Smooth muscle cell (in vitro differentiated cells): ENCODE data around the gene CLIC4. TPM values are rescaled to one million over a fixed set of nuclear protein-coding genes. Genes with fewer than 3 reads are reported as not detected.

Experiments used
- DNase-seq: peaks from one replicate; lab custom pipeline; 2025; ENCODE audit not compliant: unreplicated experiment; lab: John Stamatoyannopoulos, UW
- H2AFZ ChIP-seq: fragments of 200-600 bp; sonication (generic); 2 replicates; pipeline ENCODE4 v1.6.0; 2016; ENCODE audit warnings: antibody characterized with exemption, low read depth, mild to moderate bottlenecking
- H3F3A ChIP-seq: fragments of 200-600 bp; sonication (generic); 2 replicates; pipeline ENCODE4 v1.6.0; 2017; ENCODE audit warnings: antibody characterized with exemption, low read depth
- H3K27ac ChIP-seq: fragments of 200-600 bp; sonication (generic); 2 replicates; pipeline ENCODE4 v1.5.1; 2016; ENCODE audit warnings: low read depth, mild to moderate bottlenecking
- H3K27me3 ChIP-seq: fragments of 200-600 bp; sonication (generic); 2 replicates; pipeline ENCODE4 v1.6.1; 2016; ENCODE audit warnings: low read depth, mild to moderate bottlenecking
- H3K36me3 ChIP-seq: fragments of 200-600 bp; sonication (generic); 2 replicates; pipeline ENCODE4 v1.5.1; 2016; ENCODE audit warnings: low read depth
- H3K4me1 ChIP-seq: fragments of 200-600 bp; sonication (generic); 2 replicates; pipeline ENCODE4 v1.5.1; 2016; ENCODE audit warnings: low read depth
- H3K4me2 ChIP-seq: fragments of 200-600 bp; sonication (generic); 2 replicates; pipeline ENCODE4 v1.6.0; 2016; ENCODE audit warnings: mild to moderate bottlenecking
- H3K4me3 ChIP-seq: fragments of 200-600 bp; sonication (generic); 2 replicates; pipeline ENCODE4 v1.5.1; 2016; ENCODE audit warnings: mild to moderate bottlenecking
- H3K79me2 ChIP-seq: fragments of 200-600 bp; sonication (generic); 2 replicates; pipeline ENCODE4 v1.6.0; 2016; ENCODE audit warnings: low read depth, mild to moderate bottlenecking
- H3K9ac ChIP-seq: fragments of 200-600 bp; sonication (generic); 2 replicates; pipeline ENCODE4 v1.6.0; 2016; ENCODE audit warnings: low read depth
- H3K9me3 ChIP-seq: fragments of 200-600 bp; sonication (generic); replicated peaks from 2 replicates; pipeline ENCODE4 v1.5.1; 2016; ENCODE audit warnings: low read depth
- H4K20me1 ChIP-seq: fragments of 200-600 bp; sonication (generic); 2 replicates; pipeline ENCODE4 v1.6.0; 2016; ENCODE audit warnings: low read depth
- WGBS: methylation state at CpG from one replicate; pipeline ENCODE4 v1.1.7; 2016; ENCODE audit warnings: low lambda C conversion rate; 5-methylcytosine and 5-hydroxymethylcytosine counted together
- polyA plus RNA-seq: library from polyadenylated mRNA; unstranded; fragments of >200 nt; fragmentation: Nextera tagmentation; extraction: Ambion mirVana; gene quantifications from 2 replicates; pipeline ENCODE4 v1.2.1, GENCODE V29; 2016
- total RNA-seq: library from RNA; depleted of rRNA; stranded (reverse); fragments of >200 nt; gene quantifications from 2 replicates; pipeline ENCODE4 v1.2.3, GENCODE V29; 2014
- TF ChIP-seq, protein P1 (sequence below): fragments of 200-600 bp; sonication (generic); IDR thresholded peaks from 2 replicates; pipeline ENCODE4 v1.5.1; 2017; ENCODE audit warnings: borderline replicate concordance, mild to moderate bottlenecking, antibody characterized with exemption; ENCODE audit not compliant: insufficient read depth, poor library complexity, severe bottlenecking

CLIC4 gene
- total and polyA plus RNA-seq, 2 experiments from 2014 or later, result 151 to 389 TPM

DNA sequence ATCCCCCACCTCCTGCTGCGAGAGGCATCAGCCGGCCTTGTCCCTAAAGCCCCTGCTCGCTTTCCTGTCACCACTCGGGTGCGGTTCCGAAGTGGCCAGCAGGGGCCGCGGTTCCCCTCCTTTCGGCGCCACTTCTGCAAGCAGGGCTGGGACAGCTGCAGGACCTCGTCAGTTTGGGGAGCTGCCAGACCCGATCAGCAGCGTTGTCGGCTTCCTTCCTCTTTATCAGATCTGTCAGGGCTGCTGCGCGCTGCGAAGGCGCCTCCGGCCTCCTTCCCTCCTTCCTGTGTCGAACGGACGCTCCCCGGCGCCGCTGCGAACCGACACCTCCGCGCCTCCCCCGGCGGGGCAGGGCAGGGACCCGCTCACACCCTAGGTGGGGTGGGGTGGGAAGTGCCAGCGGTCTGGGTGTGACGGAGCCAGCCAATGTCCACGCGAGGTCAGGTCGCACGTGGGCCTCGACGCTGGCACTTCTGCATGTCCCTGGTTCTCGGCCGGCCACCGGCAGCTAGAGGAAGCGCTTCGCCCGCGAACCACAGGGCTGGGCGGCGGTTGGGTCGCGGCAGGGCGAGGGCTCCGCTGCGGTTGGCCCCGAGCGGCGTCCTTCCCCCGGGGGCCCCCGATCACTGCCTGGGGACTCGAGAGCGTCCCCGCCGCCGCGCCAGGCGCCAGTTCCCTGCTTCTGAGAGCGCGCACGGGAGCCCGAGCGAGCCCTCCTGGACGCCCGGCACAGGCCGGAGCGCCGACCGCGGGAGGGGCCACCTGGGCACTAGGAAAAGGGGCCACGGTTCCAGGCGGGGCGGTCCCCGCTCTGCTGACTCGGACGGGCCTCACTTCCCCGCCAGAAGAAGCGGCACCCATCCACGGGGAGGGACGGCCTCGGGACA is 103.0 kb downstream of the CLIC4 start:
- no peaks in the 10 kb centered on the region for H3K36me3 ChIP-seq
- H2AFZ ChIP-seq, result no peak overlapping the region
- peak overlapping the region; percentile 95 for H3K4me2 ChIP-seq
- peaks cover 22% of the 10 kb centered on the region for H3F3A ChIP-seq
- peak; percentile 69 for DNase-seq
- H3K9me3 ChIP-seq, result no peaks in the 10 kb centered on the region
- H3K9ac ChIP-seq, result peak overlapping the region; percentile 51
- TF ChIP-seq, protein P1, sequence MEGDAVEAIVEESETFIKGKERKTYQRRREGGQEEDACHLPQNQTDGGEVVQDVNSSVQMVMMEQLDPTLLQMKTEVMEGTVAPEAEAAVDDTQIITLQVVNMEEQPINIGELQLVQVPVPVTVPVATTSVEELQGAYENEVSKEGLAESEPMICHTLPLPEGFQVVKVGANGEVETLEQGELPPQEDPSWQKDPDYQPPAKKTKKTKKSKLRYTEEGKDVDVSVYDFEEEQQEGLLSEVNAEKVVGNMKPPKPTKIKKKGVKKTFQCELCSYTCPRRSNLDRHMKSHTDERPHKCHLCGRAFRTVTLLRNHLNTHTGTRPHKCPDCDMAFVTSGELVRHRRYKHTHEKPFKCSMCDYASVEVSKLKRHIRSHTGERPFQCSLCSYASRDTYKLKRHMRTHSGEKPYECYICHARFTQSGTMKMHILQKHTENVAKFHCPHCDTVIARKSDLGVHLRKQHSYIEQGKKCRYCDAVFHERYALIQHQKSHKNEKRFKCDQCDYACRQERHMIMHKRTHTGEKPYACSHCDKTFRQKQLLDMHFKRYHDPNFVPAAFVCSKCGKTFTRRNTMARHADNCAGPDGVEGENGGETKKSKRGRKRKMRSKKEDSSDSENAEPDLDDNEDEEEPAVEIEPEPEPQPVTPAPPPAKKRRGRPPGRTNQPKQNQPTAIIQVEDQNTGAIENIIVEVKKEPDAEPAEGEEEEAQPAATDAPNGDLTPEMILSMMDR, result peak; percentile 82
- H3K4me3 ChIP-seq, result peak overlapping the region; percentile 63
- H4K20me1 ChIP-seq, result peaks cover 33% of the 10 kb centered on the region
- 3% methylated on average over 67 of the region's 89 CpGs for WGBS
- no peaks in the 10 kb centered on the region for H3K27me3 ChIP-seq
- no peaks in the 10 kb centered on the region for H3K4me1 ChIP-seq
- no peaks in the 10 kb centered on the region for H3K79me2 ChIP-seq
- H3K27ac ChIP-seq, result no peak overlapping the region

DNA sequence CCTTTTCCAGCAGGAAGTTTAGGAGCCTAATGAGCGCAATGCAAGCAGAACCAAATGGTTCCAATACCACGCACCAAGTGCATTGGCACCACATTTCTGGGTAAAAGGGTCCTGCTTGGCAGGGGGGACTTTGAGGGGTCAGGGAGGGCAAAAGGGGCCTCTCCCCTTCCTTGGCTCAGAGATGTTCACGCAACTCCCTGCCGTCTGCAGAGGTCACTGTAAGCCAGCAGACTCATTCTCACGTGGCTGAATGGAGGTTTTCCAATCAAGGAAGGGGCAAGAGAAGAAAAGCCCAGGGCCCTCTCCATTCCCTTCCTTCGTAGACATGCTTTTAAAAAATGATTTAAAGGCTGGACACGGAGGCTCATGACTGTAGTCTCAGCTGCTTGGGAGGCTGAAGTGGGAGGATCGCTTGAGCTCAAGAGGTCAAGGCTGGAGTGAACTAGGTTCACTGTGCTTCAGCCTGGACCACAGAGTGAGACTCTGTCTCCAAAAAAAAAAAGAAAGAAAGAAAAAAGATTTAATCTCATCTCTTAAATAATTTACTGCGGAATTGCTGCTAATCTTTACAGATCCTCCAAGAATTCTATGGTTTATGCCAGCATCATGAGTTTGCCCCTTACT is 104.5 kb downstream of the CLIC4 start:
- Histone ChIP-seq H3K79me2 (no peaks in the 10 kb centered on the region), H3F3A (peaks cover 15% of the 10 kb centered on the region), H3K4me1 (no peaks in the 10 kb centered on the region), H3K9ac (no peak overlapping the region), H2AFZ (no peak overlapping the region), H3K4me3 (no peak overlapping the region), H4K20me1 (peaks cover 21% of the 10 kb centered on the region), H3K36me3 (no peaks in the 10 kb centered on the region), H3K27ac (peak overlapping the region; percentile 12), H3K27me3 (no peaks in the 10 kb centered on the region), H3K9me3 (no peaks in the 10 kb centered on the region), H3K4me2 (no peak overlapping the region)
- TF ChIP-seq, protein P1, result peak; percentile 27
- WGBS, result 47% methylated on average over 9 of the region's 9 CpGs
- no peak for DNase-seq

DNA sequence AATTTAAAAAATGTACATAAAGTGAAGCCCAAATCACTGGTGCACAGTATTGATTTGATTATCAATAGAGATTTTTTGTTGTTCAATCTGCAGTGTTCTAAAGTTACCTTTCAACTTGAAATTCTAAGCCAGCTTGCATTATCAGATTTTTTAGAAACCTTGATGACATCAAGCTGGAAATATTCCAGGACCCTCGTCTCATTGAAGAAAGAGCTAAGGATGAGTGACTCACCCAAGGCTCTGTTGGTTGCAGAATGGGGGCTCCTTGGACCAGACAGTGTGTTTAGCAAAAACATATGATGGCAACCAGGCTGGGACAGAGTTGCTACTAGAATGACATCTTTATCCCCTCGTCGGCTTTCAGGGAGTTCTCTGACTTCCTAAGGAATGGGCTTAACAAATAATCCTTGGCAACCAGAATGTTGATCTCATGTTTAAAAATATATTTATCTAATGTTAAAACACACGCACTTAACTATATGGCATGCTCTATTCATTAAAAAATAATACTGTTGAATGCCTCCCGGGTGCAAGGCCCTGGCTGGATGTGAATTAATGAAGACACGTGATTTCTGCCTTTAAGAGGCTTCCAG is 105.2 kb downstream of the CLIC4 start:
- peaks cover 10% of the 10 kb centered on the region for H3F3A ChIP-seq
- H3K36me3 ChIP-seq, result no peaks in the 10 kb centered on the region
- H2AFZ ChIP-seq, result no peak overlapping the region
- H4K20me1 ChIP-seq, result peaks cover 18% of the 10 kb centered on the region
- H3K9ac ChIP-seq, result no peak overlapping the region
- DNase-seq, result no peak
- 31% methylated on average over 6 of the region's 6 CpGs for WGBS
- TF ChIP-seq, protein P1, result no peak
- no peak overlapping the region for H3K4me3 ChIP-seq
- no peaks in the 10 kb centered on the region for H3K4me1 ChIP-seq
- H3K9me3 ChIP-seq, result no peaks in the 10 kb centered on the region
- peak overlapping the region; percentile 12 for H3K27ac ChIP-seq
- no peak overlapping the region for H3K4me2 ChIP-seq
- H3K79me2 ChIP-seq, result no peaks in the 10 kb centered on the region
- H3K27me3 ChIP-seq, result no peaks in the 10 kb centered on the region
